ENCODE measurements around the gene ZKSCAN5. TPM values are rescaled to one million over a fixed set of nuclear protein-coding genes. Genes with fewer than 3 reads are reported as not detected.
"Not testable (repeated sequence)": the region's sequence is repeated elsewhere in the genome, so short reads cannot be mapped to it uniquely, and the experiment has no call there.

ZKSCAN5 gene
- total RNA-seq, 2 experiments from 2014 or later: 12.7 to 13.5 TPM

DNA sequence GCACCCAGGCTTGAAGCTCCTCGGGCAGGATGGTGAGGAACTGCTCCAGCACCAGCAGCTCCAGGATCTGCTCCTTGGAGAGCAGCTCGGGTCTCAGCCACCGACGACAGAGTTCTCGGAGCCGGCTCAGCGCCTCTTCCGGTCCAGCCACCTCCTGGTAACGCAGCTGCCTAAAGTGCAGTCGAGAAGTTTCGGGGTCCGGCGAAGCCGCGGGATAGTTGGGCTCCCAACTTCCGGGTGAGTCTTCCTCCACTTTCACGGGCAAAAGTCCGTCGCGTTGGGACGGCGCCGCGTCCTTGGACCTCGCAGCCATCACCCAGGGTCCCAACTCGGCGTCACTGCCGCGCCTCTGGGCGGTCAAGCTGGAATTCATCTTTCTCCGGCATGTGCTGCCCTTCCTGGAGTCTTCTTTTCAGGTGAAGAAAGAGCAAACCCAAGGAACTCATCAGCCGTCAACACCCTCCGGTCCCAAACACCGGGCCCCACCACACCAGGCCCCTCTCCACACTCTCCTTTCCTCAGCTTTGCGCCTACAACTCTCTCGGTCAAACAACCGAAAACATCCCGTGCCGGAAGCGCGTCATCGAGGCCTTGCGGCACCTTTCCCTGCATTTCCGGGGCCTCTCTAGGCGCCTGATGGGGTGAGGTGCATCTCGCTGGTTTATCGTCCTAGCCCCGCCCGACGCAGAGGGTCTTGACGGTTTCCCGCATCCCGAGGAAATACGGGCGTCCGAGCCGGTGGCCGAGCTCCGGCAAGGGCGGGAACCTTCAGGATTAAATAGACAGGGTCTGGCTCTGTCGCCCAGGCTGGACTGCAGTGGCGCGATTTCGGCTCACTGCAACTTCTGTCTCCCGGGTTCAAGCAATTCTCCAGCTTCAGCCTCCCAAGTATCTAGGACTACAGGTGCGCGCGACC lies 4.5 kb upstream of the ZKSCAN5 start, which contains the start of gene ZNF394:
TSS of gene ZNF394 (minus strand) at position 561 of the 916 bp plus-strand sequence. CDS start at position 373, 188 bp downstream.
- Mint-ChIP-seq H3K36me3 (peaks cover 36% of the 10 kb centered on the region), H3K27ac (peak within 1 kb of the TSS; percentile 99), H3K4me1 (peaks cover 18% of the 10 kb centered on the region), H3K27me3 (no peaks in the 10 kb centered on the region), H3K9me3 (peaks cover 2% of the 10 kb centered on the region), H3K4me3 (peak within 1 kb of the TSS; percentile 94)
- POLR2A ChIA-PET: interaction anchor here (0.5 to 4.5 kb wide), 18 partner anchors 15 to 649 kb away, joined by 3 to 50 read pairs (median 5); partner anchors contain the start of genes ARPC1B, ATP5MF, BUD31 and CPSF4
- DNase-seq (peak; percentile 88), ATAC-seq (ENCODE audit: low read depth) (peak; percentile 44)

DNA sequence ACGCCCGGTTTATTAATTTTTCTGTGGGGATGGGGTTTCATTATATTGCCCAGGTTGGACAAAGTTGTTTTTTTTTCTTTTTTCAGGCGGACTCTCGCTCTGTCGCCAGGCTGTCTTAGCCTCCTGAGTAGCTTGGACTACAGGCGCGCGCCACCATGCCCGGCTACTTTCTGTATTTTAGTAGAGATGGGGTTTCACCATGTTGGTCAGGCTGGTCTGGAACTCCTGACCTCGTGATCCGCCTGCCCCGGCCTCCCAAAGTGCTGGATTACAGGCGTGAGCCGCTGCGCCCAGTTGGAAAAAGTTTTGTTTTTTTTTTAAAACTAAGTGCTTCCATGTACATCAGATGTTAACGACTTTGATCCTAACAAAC lies 3.8 kb upstream of the ZKSCAN5 start:
- H3K27me3 Mint-ChIP-seq: no peaks in the 10 kb centered on the region

DNA sequence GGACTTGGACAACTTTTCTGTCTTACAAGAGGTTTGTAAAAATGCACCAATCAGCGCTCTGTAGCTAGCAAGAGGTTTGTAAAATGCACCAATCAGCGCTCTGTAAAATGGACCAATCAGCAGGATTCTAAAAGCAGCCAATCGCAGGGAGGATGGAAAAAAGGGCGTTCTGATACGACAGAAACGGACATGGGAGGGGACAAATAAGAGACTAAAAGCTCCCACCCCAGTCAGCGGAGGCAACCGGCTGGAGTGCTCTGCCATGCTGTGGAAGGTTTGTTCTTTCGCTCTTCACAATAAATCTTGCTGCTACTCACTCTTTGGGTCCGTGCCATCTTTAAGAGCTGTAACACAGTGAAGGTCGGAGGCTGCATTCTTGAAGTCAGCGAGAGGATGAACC lies 3.2 kb upstream of the ZKSCAN5 start:
- H3K27me3 Mint-ChIP-seq; DNase-seq; H3K9me3 Mint-ChIP-seq; ATAC-seq (ENCODE audit: low read depth): not testable (repeated sequence)
- Mint-ChIP-seq H3K27ac (peak overlapping the region; percentile 99), H3K4me3 (peak overlapping the region; percentile 94), H3K36me3 (peaks cover 23% of the 10 kb centered on the region), H3K4me1 (peaks cover 26% of the 10 kb centered on the region)
- POLR2A ChIA-PET: interaction anchor here (0.5 to 4.5 kb wide), 9 partner anchors 12 to 494 kb away, joined by 3 to 50 read pairs (median 10); partner anchors contain the start of genes ARPC1B, BUD31, CPSF4 and FAM200A

More for the DNA sequence above, 3.8 kb upstream of the ZKSCAN5 start:
- peaks cover 20% of the 10 kb centered on the region for H3K4me1 Mint-ChIP-seq
- peak; percentile 34 for DNase-seq
- POLR2A ChIA-PET: interaction anchor here (0.5 to 4.5 kb wide), 14 partner anchors 11 to 419 kb away, joined by 3 to 50 read pairs (median 8); partner anchors contain the start of genes ARPC1B, ATP5MF, BUD31 and CPSF4
- H3K36me3 Mint-ChIP-seq: peaks cover 30% of the 10 kb centered on the region
- peak overlapping the region; percentile 99 for H3K27ac Mint-ChIP-seq
- H3K4me3 Mint-ChIP-seq: peak overlapping the region; percentile 94
- ATAC-seq (ENCODE audit: low read depth): no peak
- peaks cover 2% of the 10 kb centered on the region for H3K9me3 Mint-ChIP-seq

DNA sequence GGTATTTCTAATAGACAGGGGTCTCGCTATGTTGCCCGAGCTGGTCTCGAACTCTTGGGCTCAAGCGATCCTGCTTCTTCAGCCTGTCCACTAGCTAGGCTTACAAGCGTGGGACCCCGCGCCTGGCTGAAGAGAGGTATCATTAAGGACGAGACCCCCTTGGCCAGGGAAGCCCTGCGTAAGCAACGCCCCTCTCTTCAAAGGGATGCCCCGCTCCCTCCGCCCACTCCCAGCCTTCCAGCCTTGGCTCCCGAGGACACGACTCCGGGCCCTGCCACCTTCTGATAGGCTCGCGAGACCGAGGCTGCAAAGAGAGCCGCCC lies 220 bp upstream of the ZKSCAN5 start:
- POLR2A ChIA-PET: interaction anchor here (0.6 to 3.2 kb wide), 15 partner anchors 11 to 121 kb away, joined by 3 to 40 read pairs (median 6); partner anchors contain the start of genes ATP5MF, BUD31, CPSF4 and FAM200A
- Mint-ChIP-seq H3K36me3 (peaks cover 12% of the 10 kb centered on the region), H3K27me3 (no peaks in the 10 kb centered on the region), H3K4me3 (peak overlapping the region; percentile 99), H3K9me3 (no peaks in the 10 kb centered on the region), H3K27ac (peak overlapping the region; percentile 99), H3K4me1 (peaks cover 21% of the 10 kb centered on the region)
- DNase-seq (no peak), ATAC-seq (ENCODE audit: low read depth) (no peak)

DNA sequence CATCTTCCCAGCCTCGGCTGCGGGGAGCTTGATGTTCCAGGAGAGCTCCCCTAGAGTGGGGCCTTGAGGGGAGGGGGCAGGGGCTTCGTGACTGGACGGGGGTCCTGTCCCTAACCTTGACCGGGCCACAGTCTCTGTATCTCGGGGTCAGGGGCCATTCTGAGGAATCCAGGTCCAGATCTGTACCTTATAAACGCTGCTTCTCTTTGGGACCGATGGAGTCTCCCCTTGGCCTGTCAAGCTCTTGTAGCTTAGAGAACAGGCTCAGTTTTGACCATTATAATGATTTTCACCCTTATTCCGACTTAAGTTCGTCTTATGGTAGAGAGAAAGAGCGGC lies 831 bp downstream of the ZKSCAN5 start:
- Mint-ChIP-seq H3K27me3 (no peaks in the 10 kb centered on the region), H3K36me3 (peaks cover 15% of the 10 kb centered on the region), H3K4me3 (peak overlapping the region; percentile 99), H3K4me1 (peaks cover 21% of the 10 kb centered on the region), H3K9me3 (no peaks in the 10 kb centered on the region), H3K27ac (peak overlapping the region; percentile 99)
- DNase-seq: no peak
- no peak for ATAC-seq (ENCODE audit: low read depth)
- POLR2A ChIA-PET: interaction anchor here (0.5 to 3.2 kb wide), 12 partner anchors 12 to 331 kb away, joined by 3 to 40 read pairs (median 7); partner anchors contain the start of genes BUD31, CPSF4, PDAP1 and PTCD1

DNA sequence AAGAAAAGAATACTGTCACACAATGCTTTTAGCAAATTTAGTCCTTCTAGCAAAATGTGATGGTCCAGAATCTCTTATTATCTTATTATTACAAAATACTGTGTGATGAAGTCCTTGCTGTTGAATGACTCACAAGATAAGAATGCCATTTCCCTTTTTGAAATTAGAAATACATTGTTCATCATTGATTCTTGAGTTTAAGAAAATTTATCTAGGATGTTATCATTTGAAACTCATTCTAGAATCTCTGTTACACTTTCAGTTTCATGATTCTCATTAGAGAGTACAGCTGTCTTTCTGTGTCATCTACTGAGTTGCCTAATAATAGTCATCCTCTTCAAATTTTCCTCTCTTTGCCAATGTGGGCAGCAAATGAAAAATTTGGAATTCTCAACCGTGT lies 9.6 kb downstream of the ZKSCAN5 start:
- no peak overlapping the region for H3K27ac Mint-ChIP-seq
- no peak for DNase-seq
- peaks cover 10% of the 10 kb centered on the region for H3K4me1 Mint-ChIP-seq
- no peaks in the 10 kb centered on the region for H3K9me3 Mint-ChIP-seq
- ATAC-seq (ENCODE audit: low read depth): no peak
- H3K4me3 Mint-ChIP-seq: no peak overlapping the region
- H3K36me3 Mint-ChIP-seq: peaks cover 35% of the 10 kb centered on the region
- H3K27me3 Mint-ChIP-seq: no peaks in the 10 kb centered on the region
- POLR2A ChIA-PET: interaction anchor here (1.2 kb wide), 1 partner anchor 14 kb away, joined by 3 read pairs; the partner anchor contains the start of gene ZNF394

DNA sequence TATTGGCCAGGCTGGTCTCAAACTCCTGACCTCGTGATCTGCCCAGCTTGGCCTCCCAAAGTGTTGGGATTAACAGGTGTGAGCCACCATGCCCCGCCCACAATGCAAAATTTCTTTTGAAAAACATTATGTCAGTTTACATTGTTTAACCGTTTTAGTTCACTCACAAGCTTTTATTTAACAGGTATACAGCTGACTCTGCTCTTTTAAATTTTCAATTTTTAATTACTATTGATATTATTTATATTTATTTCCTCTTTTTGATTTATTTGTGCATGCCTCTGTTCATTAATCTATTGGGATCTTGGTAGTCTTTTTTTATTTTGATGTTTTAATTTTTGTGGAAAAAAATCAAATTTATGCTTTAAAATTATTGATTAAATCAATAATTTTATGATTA lies 16.9 kb downstream of the ZKSCAN5 start:
- Mint-ChIP-seq H3K27ac (no peak overlapping the region), H3K36me3 (peaks cover 40% of the 10 kb centered on the region), H3K4me3 (no peak overlapping the region), H3K4me1 (no peaks in the 10 kb centered on the region), H3K9me3 (no peaks in the 10 kb centered on the region), H3K27me3 (no peaks in the 10 kb centered on the region)
- ATAC-seq (ENCODE audit: low read depth): no peak
- no peak for DNase-seq
- POLR2A ChIA-PET: interaction anchor here (1.4 kb wide), 1 partner anchor 17 kb away, joined by 5 read pairs; the partner anchor contains the start of gene ZKSCAN5

DNA sequence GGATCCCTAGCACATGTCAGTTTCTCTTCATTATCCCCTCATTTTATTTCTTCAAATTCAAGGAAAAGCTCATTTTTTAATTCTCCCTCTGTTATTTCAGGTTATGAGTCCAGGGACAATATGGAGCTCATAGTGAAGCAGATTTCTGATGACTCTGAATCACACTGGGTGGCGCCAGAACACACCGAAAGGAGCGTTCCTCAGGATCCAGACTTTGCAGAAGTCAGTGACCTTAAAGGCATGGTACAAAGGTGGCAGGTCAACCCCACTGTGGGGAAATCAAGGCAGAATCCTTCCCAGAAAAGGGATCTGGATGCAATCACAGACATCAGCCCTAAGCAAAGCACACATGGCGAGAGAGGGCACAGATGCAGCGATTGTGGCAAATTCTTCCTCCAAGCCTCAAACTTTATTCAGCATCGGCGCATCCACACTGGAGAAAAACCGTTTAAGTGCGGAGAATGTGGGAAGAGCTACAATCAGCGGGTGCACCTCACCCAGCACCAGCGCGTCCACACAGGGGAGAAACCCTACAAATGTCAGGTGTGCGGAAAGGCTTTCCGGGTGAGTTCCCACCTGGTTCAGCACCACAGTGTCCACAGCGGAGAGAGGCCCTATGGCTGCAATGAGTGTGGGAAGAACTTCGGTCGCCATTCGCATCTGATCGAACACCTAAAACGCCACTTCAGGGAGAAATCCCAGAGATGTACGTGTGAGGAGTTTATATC lies 21.4 kb downstream of the ZKSCAN5 start:
- H3K4me1 Mint-ChIP-seq: no peaks in the 10 kb centered on the region
- H3K4me3 Mint-ChIP-seq: no peak overlapping the region
- H3K27me3 Mint-ChIP-seq: no peaks in the 10 kb centered on the region
- no peak for DNase-seq
- H3K9me3 Mint-ChIP-seq: peaks cover 16% of the 10 kb centered on the region
- H3K36me3 Mint-ChIP-seq: peaks cover 62% of the 10 kb centered on the region
- H3K27ac Mint-ChIP-seq: peak overlapping the region; percentile 14
- POLR2A ChIA-PET: interaction anchor here (0.6 to 1.4 kb wide), 3 partner anchors 14 to 32 kb away, joined by 3 to 4 read pairs (median 3); partner anchors contain the start of gene ZNF655
- peak; percentile 52 for ATAC-seq (ENCODE audit: low read depth)

DNA sequence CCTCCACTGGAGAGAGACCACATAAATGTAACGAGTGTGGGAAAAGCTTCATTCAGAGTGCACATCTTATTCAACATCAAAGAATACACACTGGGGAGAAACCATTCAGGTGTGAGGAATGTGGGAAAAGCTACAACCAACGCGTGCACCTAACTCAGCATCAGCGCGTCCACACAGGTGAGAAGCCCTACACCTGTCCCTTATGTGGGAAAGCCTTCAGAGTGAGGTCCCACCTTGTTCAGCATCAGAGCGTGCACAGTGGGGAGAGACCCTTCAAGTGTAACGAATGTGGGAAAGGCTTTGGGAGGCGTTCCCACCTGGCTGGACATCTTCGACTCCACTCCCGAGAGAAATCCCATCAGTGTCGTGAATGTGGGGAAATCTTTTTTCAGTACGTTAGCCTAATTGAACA lies 26.9 kb downstream of the ZKSCAN5 start:
- H3K36me3 Mint-ChIP-seq: peaks cover 76% of the 10 kb centered on the region
- DNase-seq (no peak), ATAC-seq (ENCODE audit: low read depth) (no peak)
- H3K9me3 Mint-ChIP-seq: peaks cover 42% of the 10 kb centered on the region
- H3K27me3 Mint-ChIP-seq: no peaks in the 10 kb centered on the region
- POLR2A ChIA-PET: interaction anchor here (0.6 kb wide), 1 partner anchor 9 kb away, joined by 3 read pairs; no protein-coding TSS in a partner anchor
- no peak overlapping the region for H3K4me3 Mint-ChIP-seq
- no peaks in the 10 kb centered on the region for H3K4me1 Mint-ChIP-seq
- no peak overlapping the region for H3K27ac Mint-ChIP-seq

DNA sequence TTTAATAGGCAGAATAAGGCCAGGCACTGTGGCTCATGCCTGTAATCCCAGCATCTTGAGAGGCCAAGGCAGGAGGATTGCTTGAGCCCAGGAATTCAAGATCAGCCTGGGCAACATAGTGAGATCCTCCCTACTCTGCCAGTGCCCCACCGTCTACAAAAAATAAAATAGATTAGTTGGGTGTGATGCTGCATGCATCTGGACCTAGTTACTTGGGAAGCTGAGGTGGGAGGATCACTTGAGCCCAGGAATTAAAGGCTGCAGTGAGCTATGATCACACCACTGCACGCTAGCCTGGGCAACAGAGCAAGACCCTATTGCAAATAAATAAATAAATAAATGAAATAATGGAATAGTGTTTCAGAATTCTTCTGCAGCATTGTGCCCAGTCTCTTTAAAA lies 31.2 kb downstream of the ZKSCAN5 start:
- H3K4me1 Mint-ChIP-seq: no peaks in the 10 kb centered on the region
- H3K27me3 Mint-ChIP-seq: no peaks in the 10 kb centered on the region
- no peak for DNase-seq
- H3K36me3 Mint-ChIP-seq: peaks cover 40% of the 10 kb centered on the region
- no peak overlapping the region for H3K4me3 Mint-ChIP-seq
- ATAC-seq (ENCODE audit: low read depth): no peak
- peaks cover 39% of the 10 kb centered on the region for H3K9me3 Mint-ChIP-seq
- POLR2A ChIA-PET: no interaction called here
- H3K27ac Mint-ChIP-seq: no peak overlapping the region

DNA sequence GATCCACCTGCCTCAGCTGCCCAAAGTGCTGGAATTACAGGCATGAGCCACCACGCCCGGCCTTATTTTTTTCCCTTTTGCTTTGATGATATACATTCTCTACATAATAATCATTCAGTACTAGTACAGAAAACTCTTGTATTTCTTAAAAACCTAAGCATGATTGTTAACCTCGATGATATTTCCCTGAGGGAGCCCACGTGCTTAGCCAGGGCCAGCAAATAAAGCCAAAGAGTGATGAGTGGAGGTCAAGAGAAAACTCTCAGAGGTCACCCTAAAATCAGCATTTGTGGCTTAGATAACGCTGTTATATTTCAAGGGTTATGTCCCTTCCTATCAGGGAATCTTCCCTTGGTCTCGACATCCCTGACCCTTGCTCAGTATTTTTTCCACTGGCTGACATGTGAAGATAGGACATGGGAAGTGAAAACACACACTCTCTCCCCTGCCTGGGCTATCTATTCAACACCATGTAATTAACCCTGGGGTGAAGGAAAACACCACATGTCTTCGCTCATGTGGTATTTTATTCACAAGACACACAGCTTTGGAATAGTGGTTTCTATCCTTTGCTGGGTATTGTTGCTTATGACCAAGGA lies 34.9 kb downstream of the ZKSCAN5 start:
- H3K9me3 Mint-ChIP-seq: peaks cover 28% of the 10 kb centered on the region
- no peak for DNase-seq

DNA sequence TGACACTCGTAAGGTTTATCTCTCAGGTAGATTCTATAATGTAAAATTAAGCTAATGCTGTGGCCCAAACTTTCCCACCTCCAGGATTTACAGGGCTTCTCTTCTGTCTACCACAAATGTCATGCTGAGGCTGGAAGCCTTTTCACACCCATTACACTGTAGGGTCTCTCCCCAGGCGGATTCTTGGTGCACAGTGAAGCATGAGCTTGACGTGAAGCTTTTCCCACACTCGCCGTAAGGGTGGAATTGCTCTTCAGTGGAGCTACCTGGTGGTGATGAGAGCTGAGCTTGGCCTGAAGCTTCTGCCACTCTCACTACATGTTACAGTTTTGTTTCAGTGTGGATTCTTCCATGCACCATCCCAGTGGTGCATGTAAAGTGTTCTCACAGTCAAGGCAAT lies 36.1 kb downstream of the ZKSCAN5 start:
- DNase-seq (no peak), ATAC-seq (ENCODE audit: low read depth) (no peak)
- Mint-ChIP-seq H3K27me3 (no peaks in the 10 kb centered on the region), H3K4me1 (peaks cover 1% of the 10 kb centered on the region), H3K4me3 (no peak overlapping the region), H3K27ac (no peak overlapping the region), H3K36me3 (peaks cover 21% of the 10 kb centered on the region), H3K9me3 (peaks cover 27% of the 10 kb centered on the region)
- POLR2A ChIA-PET: interaction anchor here (1.5 kb wide), 1 partner anchor 9 kb away, joined by 3 read pairs; no protein-coding TSS in a partner anchor

More for the DNA sequence above, 34.9 kb downstream of the ZKSCAN5 start:
- no peak overlapping the region for H3K27ac Mint-ChIP-seq
- ATAC-seq (ENCODE audit: low read depth): no peak
- no peaks in the 10 kb centered on the region for H3K4me1 Mint-ChIP-seq
- no peaks in the 10 kb centered on the region for H3K27me3 Mint-ChIP-seq
- H3K4me3 Mint-ChIP-seq: no peak overlapping the region
- POLR2A ChIA-PET: interaction anchor here (1.5 kb wide), 1 partner anchor 8 kb away, joined by 3 read pairs; no protein-coding TSS in a partner anchor
- peaks cover 21% of the 10 kb centered on the region for H3K36me3 Mint-ChIP-seq

Measured in activated naive CD8-positive, alpha-beta T cell treated with anti-CD3 and anti-CD28 coated beads, Interleukin-2, amount 10 ng/mL, durations not matched to agents 7 days and 5 days (primary cell).